Stimulated activated memory B cell treated with anti-CD40 and anti-IgM and Interleukin-4, amounts not matched to agents 10 μg/mL and 1 μg/mL and 100 μg/mL, for 72 hours (primary cell): ENCODE measurements around the gene TM9SF4.

Source experiments
- ATAC-seq: fragments of 150-1000 bp; cut with Tn5 transposase; 2 replicates; pipeline ENCODE4 v1.10.0; 2021
- H3K27ac Mint-ChIP-seq: one replicate; pipeline ENCODE4 v1.8.0; 2022; ENCODE audit warnings: mild to moderate bottlenecking, mixed read lengths
- H3K27me3 Mint-ChIP-seq: one replicate; pipeline ENCODE4 v1.8.0; 2022; ENCODE audit warnings: mixed read lengths
- H3K36me3 Mint-ChIP-seq: one replicate; pipeline ENCODE4 v1.8.0; 2022; ENCODE audit warnings: mixed read lengths
- H3K4me1 Mint-ChIP-seq: one replicate; pipeline ENCODE4 v1.8.0; 2022; ENCODE audit warnings: mixed read lengths
- H3K4me3 Mint-ChIP-seq: one replicate; pipeline ENCODE4 v1.8.0; 2022; ENCODE audit warnings: mild to moderate bottlenecking, moderate library complexity, mixed read lengths
- H3K9me3 Mint-ChIP-seq: one replicate; pipeline ENCODE4 v1.8.0; 2022; ENCODE audit warnings: mixed read lengths

Gene TM9SF4

GRCh38 chr20:32132911-32133549 is 23.5 kb downstream of the TM9SF4 start:
- ATAC-seq: no peak
- peaks cover 47% of the 10 kb centered on the region for H3K36me3 Mint-ChIP-seq
- H3K4me1 Mint-ChIP-seq: peaks cover 31% of the 10 kb centered on the region
- H3K4me3 Mint-ChIP-seq: no peak overlapping the region
- H3K9me3 Mint-ChIP-seq: no peaks in the 10 kb centered on the region
- no peaks in the 10 kb centered on the region for H3K27me3 Mint-ChIP-seq
- peak overlapping the region; percentile 0 for H3K27ac Mint-ChIP-seq

GRCh38 chr20:32134026-32134425 is 24.5 kb downstream of the TM9SF4 start:
- Mint-ChIP-seq H3K4me3 (no peak overlapping the region), H3K27me3 (no peaks in the 10 kb centered on the region), H3K36me3 (peaks cover 53% of the 10 kb centered on the region), H3K27ac (no peak overlapping the region), H3K4me1 (peaks cover 31% of the 10 kb centered on the region), H3K9me3 (no peaks in the 10 kb centered on the region)
- ATAC-seq: no peak

GRCh38 chr20:32135983-32136515 is 26.5 kb downstream of the TM9SF4 start:
- H3K4me3 Mint-ChIP-seq: no peak overlapping the region

GRCh38 chr20:32138921-32139320 is 29.4 kb downstream of the TM9SF4 start:
- no peaks in the 10 kb centered on the region for H3K27me3 Mint-ChIP-seq
- H3K36me3 Mint-ChIP-seq: peaks cover 67% of the 10 kb centered on the region
- no peaks in the 10 kb centered on the region for H3K9me3 Mint-ChIP-seq
- no peak overlapping the region for H3K4me3 Mint-ChIP-seq
- ATAC-seq: no peak
- H3K27ac Mint-ChIP-seq: no peak overlapping the region
- peaks cover 5% of the 10 kb centered on the region for H3K4me1 Mint-ChIP-seq

More at GRCh38 chr20:32135983-32136515, 26.5 kb downstream of the TM9SF4 start:
- ATAC-seq: no peak
- H3K36me3 Mint-ChIP-seq: peaks cover 61% of the 10 kb centered on the region
- H3K9me3 Mint-ChIP-seq: no peaks in the 10 kb centered on the region
- peaks cover 24% of the 10 kb centered on the region for H3K4me1 Mint-ChIP-seq
- no peaks in the 10 kb centered on the region for H3K27me3 Mint-ChIP-seq
- H3K27ac Mint-ChIP-seq: no peak overlapping the region

- no peak for ATAC-seq
- Mint-ChIP-seq H3K27ac (no peak overlapping the region), H3K27me3 (no peaks in the 10 kb centered on the region), H3K36me3 (peaks cover 74% of the 10 kb centered on the region), H3K4me1 (peaks cover 5% of the 10 kb centered on the region), H3K4me3 (no peak overlapping the region), H3K9me3 (no peaks in the 10 kb centered on the region)
Observed at GRCh38 chr20:32139947-32140346, 30.4 kb downstream of the TM9SF4 start.

GRCh38 chr20:32140603-32141002 is 31.1 kb downstream of the TM9SF4 start:
- H3K27ac Mint-ChIP-seq: no peak overlapping the region
- H3K4me3 Mint-ChIP-seq: no peak overlapping the region
- H3K9me3 Mint-ChIP-seq: no peaks in the 10 kb centered on the region
- H3K27me3 Mint-ChIP-seq: no peaks in the 10 kb centered on the region
- H3K36me3 Mint-ChIP-seq: peaks cover 76% of the 10 kb centered on the region
- peaks cover 5% of the 10 kb centered on the region for H3K4me1 Mint-ChIP-seq
- ATAC-seq: no peak

GRCh38 chr20:32141465-32141980 is 32.0 kb downstream of the TM9SF4 start:
- H3K4me3 Mint-ChIP-seq: no peak overlapping the region
- peaks cover 84% of the 10 kb centered on the region for H3K36me3 Mint-ChIP-seq
- ATAC-seq: no peak
- H3K27ac Mint-ChIP-seq: no peak overlapping the region
- no peaks in the 10 kb centered on the region for H3K9me3 Mint-ChIP-seq
- peaks cover 5% of the 10 kb centered on the region for H3K4me1 Mint-ChIP-seq
- H3K27me3 Mint-ChIP-seq: no peaks in the 10 kb centered on the region

GRCh38 chr20:32142088-32142487 is 32.6 kb downstream of the TM9SF4 start:
- H3K27me3 Mint-ChIP-seq: no peaks in the 10 kb centered on the region
- no peaks in the 10 kb centered on the region for H3K9me3 Mint-ChIP-seq
- H3K27ac Mint-ChIP-seq: no peak overlapping the region
- H3K4me1 Mint-ChIP-seq: peaks cover 5% of the 10 kb centered on the region
- no peak overlapping the region for H3K4me3 Mint-ChIP-seq
- H3K36me3 Mint-ChIP-seq: peaks cover 85% of the 10 kb centered on the region
- ATAC-seq: no peak

- Mint-ChIP-seq H3K27ac (no peak overlapping the region), H3K36me3 (peaks cover 79% of the 10 kb centered on the region), H3K27me3 (no peaks in the 10 kb centered on the region), H3K4me1 (peaks cover 5% of the 10 kb centered on the region), H3K9me3 (no peaks in the 10 kb centered on the region), H3K4me3 (no peak overlapping the region)
- ATAC-seq: no peak
Observed at GRCh38 chr20:32142991-32143390, 33.5 kb downstream of the TM9SF4 start.

GRCh38 chr20:32144898-32145662 is 35.6 kb downstream of the TM9SF4 start:
- H3K36me3 Mint-ChIP-seq: peaks cover 75% of the 10 kb centered on the region
- no peaks in the 10 kb centered on the region for H3K27me3 Mint-ChIP-seq
- no peak overlapping the region for H3K4me3 Mint-ChIP-seq
- H3K27ac Mint-ChIP-seq: no peak overlapping the region
- no peaks in the 10 kb centered on the region for H3K9me3 Mint-ChIP-seq
- no peak for ATAC-seq
- H3K4me1 Mint-ChIP-seq: no peaks in the 10 kb centered on the region

GRCh38 chr20:32149566-32150170 is 40.2 kb downstream of the TM9SF4 start:
- Mint-ChIP-seq H3K27me3 (no peaks in the 10 kb centered on the region), H3K27ac (no peak overlapping the region), H3K4me1 (no peaks in the 10 kb centered on the region), H3K36me3 (peaks cover 63% of the 10 kb centered on the region), H3K4me3 (no peak overlapping the region), H3K9me3 (no peaks in the 10 kb centered on the region)
- no peak for ATAC-seq

- no peak for ATAC-seq
- Mint-ChIP-seq H3K36me3 (peaks cover 62% of the 10 kb centered on the region), H3K4me1 (peaks cover 6% of the 10 kb centered on the region), H3K27me3 (no peaks in the 10 kb centered on the region), H3K9me3 (no peaks in the 10 kb centered on the region), H3K4me3 (no peak overlapping the region), H3K27ac (no peak overlapping the region)
Observed at GRCh38 chr20:32150291-32150848, 40.9 kb downstream of the TM9SF4 start.

- Mint-ChIP-seq H3K4me1 (peaks cover 11% of the 10 kb centered on the region), H3K9me3 (no peaks in the 10 kb centered on the region), H3K36me3 (peaks cover 55% of the 10 kb centered on the region), H3K27me3 (no peaks in the 10 kb centered on the region), H3K27ac (peak overlapping the region; percentile 28), H3K4me3 (no peak overlapping the region)
- ATAC-seq: no peak
Observed at GRCh38 chr20:32152421-32153155, 43.1 kb downstream of the TM9SF4 start.

GRCh38 chr20:32153156-32153665 is 43.7 kb downstream of the TM9SF4 start:
- Mint-ChIP-seq H3K36me3 (peaks cover 61% of the 10 kb centered on the region), H3K4me3 (no peak overlapping the region), H3K9me3 (no peaks in the 10 kb centered on the region), H3K4me1 (peaks cover 11% of the 10 kb centered on the region), H3K27ac (peak overlapping the region; percentile 28), H3K27me3 (no peaks in the 10 kb centered on the region)
- no peak for ATAC-seq
